Epithelial cell of alveolus of lung (primary cell): ENCODE results near the gene AMN1. TPM values are rescaled to one million over a fixed set of nuclear protein-coding genes. Genes with fewer than 3 reads are reported as not detected.

Experiments
- total RNA-seq: library from RNA; depleted of rRNA; stranded (reverse); fragments of >200 nt; gene quantifications from 2 replicates; pipeline ENCODE4 v1.2.1, GENCODE V29; 2015

Gene AMN1
- total RNA-seq, result 7.8 and 11.9 TPM in 2 replicates

GRCh38 chr12:31728917-31729640, at the start of gene AMN1:
TSS of gene AMN1 (minus strand) at chr12:31729021. CDS start at chr12:31729008, 13 bp downstream.

DNA sequence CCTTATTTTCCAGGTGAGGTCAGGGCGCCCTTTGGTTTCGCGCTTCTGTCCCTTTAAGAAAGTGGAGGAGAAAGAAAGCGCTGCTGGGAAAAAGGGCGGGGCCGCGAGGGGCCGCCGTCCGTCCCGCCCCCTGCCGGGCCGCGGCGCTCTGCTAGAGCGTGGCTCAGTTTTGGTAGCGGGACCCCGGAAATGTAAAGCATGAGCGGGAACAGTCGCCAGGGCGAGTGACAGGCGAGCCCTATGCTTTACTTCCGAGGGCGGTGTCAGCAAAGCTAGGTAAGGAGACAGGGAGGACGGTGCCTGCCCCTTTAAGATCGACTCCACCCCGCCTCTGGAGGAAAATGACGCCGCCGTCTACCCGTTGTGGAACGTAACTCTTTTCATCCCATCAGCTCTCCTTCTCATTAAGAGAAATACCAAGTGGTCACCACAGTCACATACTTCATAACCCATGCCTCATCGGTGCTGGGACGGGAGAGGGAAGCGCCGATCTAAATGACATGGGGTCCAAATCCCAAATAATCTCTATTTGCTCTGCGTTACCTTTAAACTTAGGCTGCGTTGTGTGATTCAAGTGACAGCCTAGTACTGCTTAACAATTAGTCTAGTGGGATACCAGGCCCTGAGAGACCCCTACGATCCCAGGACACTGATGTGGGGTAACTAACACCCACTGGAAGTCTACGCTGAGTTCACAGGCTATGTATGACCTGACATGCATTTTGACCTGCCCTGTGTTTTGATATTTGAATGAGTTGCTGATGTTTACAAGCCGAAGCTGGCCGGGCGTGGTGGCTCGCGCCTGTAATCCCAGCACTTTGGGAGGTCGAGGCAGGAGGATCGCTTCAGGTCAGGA, 69.5 kb downstream of the AMN1 start, which contains the start of gene ETFBKMT:
TSS of gene ETFBKMT (plus strand) at position 602 of the 856 bp plus-strand sequence. CDS start 2,266 bp downstream, outside the sequence.

Other genes with a start within 250 kb of the AMN1 start
- 5.6 and 6.9 TPM in 2 replicates for gene DENND5B, start 137.9 kb downstream of the AMN1 start, total RNA-seq
- 1.9 and 2.3 TPM in 2 replicates for gene ETFBKMT, start 69.3 kb downstream of the AMN1 start, total RNA-seq
- gene RESF1, start 230.4 kb upstream of the AMN1 start, total RNA-seq, result 15.8 and 17.6 TPM in 2 replicates